Activated T-cell treated with anti-CD3 and anti-CD28 coated beads, Interleukin-2, amount 50 U/mL, for 48 hours (primary cell): Measurements from ENCODE around the gene AK5.

ENCODE experiments used
- DNase-seq, 2 experiments: peaks; one replicate each; pipeline ENCODE4 v3.0.0-alpha.2; 2020

The AK5 gene, protein sequence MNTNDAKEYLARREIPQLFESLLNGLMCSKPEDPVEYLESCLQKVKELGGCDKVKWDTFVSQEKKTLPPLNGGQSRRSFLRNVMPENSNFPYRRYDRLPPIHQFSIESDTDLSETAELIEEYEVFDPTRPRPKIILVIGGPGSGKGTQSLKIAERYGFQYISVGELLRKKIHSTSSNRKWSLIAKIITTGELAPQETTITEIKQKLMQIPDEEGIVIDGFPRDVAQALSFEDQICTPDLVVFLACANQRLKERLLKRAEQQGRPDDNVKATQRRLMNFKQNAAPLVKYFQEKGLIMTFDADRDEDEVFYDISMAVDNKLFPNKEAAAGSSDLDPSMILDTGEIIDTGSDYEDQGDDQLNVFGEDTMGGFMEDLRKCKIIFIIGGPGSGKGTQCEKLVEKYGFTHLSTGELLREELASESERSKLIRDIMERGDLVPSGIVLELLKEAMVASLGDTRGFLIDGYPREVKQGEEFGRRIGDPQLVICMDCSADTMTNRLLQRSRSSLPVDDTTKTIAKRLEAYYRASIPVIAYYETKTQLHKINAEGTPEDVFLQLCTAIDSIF

DNA sequence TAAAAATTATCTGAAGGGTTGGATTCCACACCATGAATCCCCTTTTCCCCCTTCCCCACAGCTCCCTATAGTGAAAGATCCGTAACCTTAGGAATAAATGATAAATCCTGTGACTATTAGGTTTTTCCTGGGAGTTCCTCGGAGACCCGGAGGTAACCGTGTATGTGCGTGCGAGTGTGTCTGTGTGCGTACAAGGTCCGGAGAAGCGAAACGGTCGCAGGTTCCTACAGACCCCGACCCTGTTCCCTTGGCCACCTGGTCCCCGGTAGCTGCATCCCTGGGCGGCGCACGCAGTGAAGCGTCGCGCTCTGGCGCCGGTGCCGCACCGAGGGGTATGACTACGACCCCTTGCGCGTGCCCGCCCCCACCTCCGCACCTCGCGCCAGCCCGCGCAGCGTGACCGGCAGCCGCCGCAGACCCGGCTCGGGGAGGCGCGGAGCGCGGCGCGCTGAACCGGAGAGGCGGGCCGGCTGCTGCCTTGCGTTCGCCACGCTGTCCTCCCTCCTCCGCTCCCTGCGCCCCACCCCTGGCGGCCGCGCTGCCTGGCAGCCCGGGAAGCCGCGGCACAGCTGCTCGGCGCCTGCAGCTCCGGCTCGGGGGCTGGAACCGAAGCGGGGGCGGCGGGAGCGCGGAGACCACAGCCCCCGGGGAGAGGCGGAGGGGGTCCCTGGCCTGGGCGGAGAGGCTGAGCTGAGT is at the start of gene AK5:
Gene AK5, plus strand, starts transcription at position 529 of the 696 bp plus-strand sequence. CDS start 295 bp downstream, outside the sequence.
- DNase-seq, result peak; percentile 63 to 75

DNA sequence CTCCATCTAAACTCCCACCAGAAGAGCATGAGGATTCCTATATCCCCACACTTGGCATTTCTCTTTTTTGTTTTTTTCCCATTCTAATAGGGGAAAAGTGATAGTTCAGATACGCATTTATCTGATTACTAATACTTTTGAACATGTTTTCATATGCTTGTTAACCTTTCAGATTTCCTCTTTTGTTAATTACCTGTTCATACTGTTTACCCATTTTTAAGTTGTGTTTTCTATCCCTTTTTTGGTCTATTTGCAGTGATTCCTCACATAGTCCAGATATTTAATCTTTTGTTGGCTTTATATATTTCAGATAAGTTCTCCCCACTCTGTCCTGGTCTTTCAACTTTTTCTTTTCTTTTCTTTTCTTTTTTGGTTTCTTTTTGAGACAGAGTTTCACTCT is 49.0 kb upstream of the AK5 start:
- DNase-seq, result no peak

DNA sequence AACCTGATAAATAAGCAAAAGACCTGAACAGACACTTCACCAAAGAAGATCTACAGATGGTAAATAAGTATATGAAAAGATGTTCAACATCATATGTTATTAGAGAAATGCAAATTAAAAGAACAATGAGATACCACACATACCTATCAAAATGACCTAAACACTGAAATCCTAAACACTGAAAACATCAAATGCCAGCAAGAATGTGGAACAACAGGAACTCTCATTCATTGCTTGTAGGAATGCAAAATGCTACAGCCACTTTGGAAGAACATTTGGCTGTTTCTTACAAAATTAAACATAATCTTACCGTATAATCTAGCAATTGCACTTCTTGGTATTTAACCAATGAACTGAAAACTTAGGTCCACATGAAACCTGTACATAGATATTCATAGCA is 47.7 kb upstream of the AK5 start:
- no peak for DNase-seq

DNA sequence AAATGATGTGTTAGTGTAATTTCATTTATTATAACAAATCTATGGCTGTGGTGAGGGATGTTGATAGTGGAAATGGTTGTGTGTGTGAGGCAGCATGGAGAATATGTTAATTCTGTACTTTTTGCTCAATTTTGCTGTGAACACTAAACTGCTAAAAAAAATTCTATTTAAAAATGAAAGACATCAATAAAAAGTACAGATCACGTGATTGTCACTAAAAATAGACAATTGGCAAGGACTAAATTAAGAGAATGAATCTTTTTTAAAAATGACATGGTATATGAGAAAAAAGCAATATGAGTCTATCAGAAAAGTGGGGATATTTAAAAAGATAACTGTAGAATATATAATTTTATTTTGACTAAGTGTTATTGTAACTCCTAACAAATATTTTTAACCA is 46.9 kb upstream of the AK5 start:
- DNase-seq, result no peak

DNA sequence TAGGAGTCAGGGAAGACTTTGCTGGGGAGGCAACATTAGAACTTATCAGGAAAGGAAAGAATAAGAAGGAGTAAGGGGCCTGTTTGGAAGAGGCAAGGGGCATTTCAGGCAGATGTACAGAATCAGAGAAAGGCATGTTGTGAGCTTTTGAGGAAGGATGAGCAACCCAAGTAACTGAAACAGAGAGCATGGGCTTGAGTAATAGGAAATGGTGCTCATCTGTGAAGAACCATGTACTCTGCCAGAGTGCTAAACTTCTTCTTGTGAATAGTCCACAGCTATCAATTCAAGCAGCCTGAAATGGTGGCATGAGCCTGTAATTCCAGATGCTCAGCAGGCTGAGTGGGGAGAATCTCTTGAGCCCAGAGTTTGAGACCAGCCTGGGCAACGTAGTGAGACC is 43.4 kb upstream of the AK5 start:
- DNase-seq, result no peak

DNA sequence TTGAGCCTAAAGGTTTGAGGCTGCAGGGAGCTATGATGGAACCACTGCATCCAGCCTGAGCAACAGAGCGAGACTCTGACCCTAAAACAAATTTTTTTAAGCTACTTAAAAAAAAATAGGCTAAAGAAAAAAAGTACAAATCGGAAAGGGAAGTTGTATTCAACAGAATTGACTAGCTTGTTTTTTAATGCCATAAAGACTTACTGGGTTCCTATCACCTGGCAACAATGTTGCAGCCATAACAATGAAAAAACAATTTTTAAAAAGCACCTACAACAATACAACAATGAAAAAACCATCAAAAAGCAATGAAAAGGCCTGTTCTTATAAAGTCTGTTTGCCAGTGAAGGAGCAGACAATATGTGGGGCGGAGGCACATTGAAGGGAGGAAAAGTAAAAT is 42.5 kb upstream of the AK5 start:
- no peak for DNase-seq

DNA sequence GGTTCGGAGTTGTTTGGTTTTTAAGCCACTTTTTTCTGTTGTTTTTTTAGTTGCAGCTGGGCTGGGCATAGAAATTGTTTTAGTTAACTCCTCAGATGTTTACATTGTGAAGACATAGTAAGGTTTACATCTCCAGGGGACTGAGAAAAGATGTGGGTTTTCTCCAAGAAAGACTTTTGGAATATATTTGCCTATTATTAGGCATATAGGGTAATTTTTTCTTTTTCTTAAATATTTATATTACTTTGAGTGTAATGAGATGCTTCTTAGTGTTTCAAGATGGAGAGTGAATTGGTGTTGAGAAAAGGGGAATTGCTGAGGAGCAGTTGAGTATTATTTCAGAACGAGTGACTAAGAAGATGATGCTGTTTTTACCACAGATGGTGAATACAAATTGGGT is 36.0 kb upstream of the AK5 start:
- no peak for DNase-seq

DNA sequence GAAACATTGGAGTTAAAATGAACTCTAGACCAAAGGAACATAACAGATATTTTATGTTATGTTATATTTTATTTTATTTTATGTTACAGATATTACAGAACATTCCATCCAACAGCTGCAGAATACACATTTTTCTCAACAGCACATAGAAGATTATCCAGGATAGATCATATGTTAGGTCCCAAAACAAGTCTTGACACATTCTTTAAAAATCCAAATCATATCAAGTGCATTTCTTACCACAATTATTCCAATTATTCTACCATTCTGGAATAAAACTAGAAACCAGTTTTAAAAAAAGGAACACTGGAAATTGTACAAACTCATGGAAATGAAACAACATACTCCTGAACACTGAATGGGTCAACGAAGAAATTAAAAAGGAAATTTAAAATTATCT is 31.7 kb upstream of the AK5 start:
- DNase-seq, result no peak

DNA sequence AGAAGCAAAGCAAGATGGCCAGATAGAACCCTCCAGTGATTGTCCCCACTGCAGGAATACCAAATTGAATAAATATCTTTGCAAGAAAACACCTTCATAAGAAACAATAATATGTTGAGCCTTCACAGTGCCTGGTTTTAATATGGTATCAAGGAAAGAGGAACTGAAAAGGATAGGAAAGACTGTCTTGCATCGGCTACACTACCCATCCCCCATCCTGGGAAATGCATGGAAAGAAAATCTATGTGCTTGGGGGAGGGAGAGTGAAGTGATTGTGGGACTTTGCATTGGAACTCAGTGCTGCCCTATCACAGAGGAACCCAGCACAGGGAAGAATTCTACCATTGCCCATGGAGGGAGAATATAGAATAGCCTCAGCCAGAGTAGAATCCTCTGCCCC is 28.6 kb upstream of the AK5 start:
- no peak for DNase-seq

DNA sequence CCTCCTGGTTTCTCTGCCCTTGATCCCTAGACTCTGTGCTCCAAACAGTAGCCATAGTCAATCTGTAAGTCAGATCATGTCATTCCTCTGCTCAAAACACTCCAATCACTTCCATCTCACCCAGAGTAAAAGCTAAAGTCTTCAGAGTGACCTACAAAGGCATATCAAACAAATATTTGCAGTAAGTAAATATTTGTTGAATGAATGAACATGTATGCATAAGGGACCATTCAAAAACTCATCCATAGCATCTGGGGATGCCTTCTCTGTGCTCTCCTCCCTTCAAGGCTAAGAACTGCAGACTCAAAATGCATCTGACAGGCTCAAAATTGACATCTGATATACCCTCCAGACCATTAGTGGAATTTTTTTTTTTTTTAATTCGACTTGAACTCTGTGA is 18.1 kb upstream of the AK5 start:
- DNase-seq, result no peak

DNA sequence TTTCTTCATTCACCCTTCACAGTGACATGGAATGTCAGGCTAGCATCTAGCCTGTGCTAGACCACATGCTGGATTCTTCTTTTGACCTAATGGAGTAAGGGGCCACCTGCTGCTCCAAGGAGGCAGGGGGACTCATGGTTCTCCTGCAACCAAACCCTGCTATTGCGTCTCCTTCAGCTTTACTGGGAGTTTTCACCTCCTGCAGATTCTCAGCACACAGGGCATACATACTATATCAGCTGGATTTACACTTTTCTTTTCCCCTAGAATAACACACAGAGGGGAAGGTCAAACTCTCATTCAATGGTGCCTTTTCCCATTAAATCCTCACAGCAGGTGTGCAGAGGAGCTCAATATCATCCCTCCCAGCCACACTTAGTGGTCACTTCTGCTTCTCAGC is 16.6 kb upstream of the AK5 start:
- no peak for DNase-seq

DNA sequence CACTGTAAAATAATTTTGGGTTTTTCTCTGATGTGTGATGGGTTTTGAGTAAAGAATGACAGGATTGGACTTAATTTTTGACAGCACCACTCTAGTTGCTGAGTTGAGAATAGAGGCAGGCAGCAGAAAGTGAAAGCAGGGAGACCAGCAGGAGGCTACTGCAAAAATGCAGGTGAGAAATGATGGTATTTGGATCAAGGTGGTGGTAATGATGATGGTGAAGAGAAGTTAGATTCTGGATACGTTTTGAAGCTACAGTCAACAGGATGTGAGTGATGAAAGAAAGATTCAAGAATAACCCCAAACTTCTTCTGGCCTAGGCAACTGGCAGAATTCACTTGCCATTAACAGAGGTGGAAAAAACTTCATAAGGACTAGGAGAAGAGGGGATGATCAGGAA is 14.8 kb upstream of the AK5 start:
- no peak for DNase-seq

DNA sequence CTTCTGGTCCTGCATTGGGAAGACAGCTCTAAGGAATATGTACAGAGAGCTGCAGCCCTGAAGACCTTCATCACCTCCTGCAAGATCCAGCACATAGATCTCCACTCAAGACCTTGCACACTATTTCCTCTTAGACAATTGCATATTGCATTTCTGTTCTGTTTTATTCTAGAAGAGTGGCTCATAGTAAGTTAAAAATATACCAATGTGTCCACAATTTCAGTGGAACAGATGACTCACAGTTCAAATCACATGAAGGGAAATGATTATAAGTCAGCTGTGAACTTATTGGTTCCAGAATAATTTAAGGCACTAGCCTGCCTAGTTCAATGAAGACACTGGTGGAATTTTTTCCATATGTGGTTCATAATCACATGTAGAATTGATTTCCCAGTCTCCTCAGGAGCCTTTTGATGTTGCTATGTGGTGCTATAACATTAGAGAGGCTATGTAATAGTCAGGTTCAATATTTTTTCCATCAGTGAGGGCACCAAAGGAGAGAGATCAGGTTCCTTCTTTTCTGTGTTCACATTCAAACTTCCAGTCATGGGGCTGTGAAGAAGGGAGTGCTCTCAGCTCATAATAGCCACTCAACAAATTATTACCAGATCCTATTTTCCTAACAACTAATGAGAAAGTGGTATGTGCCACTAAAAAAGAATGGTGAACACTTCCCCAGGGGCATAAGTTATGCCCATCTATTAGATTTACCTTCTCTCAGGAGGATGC is 9.8 kb upstream of the AK5 start:
- no peak for DNase-seq

DNA sequence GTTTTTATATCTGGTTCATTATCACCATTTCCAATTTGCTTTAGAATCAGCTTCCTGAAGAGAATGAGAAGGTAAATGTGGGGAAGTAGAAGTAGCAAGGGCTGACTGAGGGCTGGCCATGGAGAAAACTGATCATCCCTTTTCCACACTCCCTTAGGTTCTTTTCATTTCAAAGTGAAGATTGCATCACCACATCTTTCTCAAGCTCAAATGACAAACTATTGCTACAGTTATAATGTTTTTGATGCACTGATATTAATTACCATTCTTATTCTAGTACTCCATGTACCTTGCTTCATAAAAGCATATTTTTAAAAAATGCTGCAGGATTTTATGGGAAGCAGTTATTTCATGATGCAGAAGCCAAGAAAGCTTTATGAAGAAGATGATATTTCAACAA is 7.9 kb upstream of the AK5 start:
- no peak for DNase-seq

DNA sequence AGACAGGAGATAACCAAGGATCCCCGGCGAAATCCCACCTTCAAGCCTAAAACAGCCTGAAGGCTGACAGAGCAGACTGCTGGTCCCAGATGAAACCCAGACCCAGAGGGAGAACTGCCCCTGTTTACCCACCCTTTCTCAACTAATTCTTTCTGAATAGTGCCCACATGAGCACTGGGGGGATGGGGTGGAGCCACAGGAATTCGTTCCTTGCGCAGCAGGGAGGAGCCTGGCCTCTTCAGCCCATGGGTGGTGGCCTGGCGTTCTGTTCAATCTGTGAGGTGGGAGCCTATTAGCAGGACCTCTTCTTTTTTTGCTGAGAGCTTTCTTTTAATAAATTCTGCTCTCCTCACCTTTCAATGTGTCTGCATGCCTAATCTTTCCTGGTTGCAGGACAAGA is 6.6 kb upstream of the AK5 start:
- DNase-seq, result no peak

DNA sequence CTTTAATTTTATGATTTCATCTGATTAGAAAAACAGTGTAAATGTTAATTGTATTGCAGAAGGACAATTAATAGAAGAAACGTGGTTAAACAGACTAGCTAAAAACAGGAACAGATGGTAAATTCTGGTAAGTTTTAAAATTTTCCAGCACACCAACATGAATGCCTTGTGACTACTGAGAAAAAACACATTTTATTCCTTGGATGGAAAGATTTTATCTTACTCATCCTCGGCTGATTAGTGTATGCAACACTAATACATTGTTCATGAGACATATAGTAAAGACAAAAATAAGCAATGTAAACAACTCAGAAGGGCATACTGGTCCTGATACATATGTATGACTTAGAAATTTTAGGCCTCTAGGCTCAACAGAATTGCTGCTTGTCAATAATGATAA is 4.9 kb upstream of the AK5 start:
- DNase-seq, result no peak

DNA sequence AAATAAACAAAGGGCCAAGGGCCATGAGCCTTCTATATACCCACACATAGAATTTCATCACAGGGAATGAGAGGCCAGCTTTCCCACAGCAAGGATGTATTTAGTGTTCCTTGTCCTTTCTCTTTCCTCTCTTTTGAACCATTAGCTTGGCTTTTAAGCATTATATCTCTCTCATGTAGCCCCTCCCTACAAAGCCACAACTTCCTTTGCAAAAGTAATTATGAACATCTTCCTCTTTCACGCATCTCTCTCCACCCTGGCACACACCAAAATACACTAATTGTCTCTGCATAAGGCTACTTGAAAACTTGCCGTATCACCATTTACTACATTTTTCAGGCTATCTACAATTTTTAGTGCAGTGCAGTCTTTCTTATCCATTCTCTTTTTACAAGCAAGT is 1.9 kb upstream of the AK5 start:
- DNase-seq, result no peak

DNA sequence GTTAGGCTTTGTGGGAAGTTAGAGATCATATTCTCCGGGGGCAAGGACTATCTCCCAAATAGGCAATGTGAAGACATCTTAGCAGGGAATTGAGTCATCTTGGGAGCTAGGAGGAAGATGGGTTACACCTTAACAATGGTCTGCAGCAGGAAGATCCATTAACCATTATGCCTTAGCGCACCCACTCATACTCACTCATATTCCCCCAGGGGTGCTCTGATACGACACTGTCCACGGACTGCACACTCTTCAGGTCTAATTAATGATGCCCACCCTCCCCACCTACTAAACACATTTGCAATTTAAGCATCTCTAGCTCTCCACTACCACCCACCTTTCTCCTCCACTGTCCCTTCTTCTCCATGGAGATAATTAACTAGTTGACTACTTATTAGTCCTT is 857 bp upstream of the AK5 start:
- peak in 1 of 2 experiments; percentile 19 for DNase-seq

DNA sequence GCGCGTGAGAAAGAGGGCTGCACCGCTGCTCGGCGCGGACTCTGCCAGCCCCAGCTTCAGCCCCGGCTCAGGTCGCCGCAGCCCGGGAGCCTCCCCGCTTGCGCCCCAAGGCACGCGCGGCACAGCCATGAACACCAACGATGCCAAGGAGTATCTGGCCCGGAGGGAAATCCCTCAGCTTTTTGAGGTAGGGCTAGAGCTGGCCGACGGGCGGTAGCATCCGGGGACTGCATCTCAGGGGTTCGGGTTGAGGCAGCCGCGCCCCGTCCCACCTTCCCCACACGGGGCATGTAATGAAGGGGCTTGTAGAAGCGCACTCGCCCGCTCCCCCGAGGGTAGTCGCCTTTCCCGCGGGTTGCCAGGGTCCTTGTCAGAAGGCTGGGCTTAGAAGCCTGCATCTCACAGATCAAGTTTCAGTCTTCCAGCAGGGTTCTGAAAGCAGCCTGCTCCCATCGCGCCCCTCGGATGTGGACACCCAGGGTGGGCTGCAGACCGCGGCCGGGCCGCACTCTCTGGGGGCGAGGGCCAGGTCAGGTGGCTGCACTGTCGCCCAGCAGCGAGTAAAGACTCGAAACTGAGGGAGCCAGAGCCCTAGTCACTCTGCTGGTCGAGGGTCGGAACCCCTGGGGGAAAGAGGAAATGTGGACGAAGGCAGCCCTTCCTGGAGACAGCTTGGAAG is 507 bp downstream of the AK5 start:
- DNase-seq, result peak; percentile 58 to 65

DNA sequence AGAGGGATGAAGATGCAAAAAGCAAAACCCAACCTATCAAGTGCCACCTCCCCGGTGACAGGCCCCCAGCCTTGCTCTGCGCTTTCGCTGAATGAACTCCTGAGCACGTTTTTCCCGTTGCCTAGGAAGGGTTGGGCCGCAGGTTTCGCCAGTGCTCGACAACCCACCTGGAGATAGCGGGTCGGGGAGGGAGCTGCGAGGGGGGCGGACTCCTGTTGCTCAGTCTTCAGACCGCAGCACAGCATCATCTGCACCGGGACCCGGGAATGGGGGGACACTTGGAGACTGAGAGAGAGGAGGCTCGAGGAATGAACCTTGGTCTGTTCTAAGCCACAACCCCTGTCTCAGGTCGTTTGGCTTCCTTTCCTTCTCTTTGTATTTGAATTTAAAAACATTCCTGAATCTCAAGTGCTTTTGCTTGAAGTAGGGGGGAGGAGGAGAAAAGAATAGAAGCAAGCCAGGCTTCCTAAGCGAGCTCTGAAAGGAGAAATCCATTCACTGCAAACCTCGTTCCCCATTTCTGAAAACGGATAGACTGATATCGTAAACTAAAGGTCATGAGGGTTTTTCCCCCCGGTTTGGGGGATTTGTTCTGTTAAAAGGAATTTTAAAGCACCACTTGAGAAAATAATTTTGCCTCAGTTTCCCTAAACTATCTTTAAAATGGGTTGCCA is 1.2 kb downstream of the AK5 start:
- DNase-seq, result peak; percentile 47 to 50

DNA sequence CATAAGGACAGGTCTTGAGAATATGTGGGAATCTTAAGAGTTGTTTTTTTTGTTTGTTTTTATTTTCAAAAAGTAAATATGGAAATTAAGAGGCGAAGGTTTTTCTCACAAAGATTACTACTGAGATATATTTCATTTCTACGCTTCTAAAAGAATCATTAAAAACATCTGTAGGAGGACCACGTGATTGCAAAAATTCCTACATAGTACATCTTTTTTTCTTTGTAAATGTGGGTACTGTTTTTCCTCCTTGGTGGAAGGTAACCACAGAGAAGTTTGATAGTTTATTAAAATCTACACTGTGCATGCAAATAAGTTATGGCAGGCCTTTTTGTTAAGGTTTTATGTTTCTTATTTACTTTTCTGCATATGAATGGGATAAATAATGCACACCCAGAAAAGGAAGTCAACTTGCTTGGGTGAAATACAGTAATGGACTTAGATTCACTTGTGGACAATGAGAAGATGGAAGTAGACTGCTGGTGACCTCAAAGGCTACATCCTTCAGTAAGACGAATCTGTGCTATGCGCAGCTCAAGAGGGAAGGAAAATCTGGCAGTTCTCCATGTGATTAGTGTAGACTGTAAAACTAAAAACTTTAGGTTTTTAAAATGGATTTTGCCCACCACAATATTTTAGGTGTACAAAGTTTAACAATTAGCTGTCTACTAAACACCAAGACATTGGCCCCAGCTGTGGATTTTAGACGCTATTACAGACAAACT is 2.0 kb downstream of the AK5 start:
- DNase-seq, result no peak

DNA sequence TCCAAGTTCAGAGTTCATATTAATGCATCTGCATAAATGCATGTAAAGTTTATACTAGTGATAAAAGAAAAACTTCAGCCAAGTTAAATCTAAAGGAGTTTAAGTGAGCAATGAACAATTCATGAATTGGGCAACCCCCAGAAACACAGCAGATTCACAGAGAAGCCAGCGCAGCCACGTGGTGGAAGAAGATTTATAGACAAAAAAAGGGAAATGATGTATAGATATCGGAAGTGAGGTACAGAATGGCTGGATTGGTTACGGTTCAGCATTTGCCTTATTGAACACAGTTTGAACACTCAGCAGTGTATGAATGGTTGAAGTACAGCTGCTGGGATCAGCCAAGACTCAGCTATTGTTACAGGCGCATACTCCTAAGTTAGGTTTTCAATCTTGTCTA is 5.7 kb downstream of the AK5 start:
- no peak for DNase-seq
